KOPT-K1 (cell line): ENCODE measurements around the gene AXL.
"Not testable (repeated sequence)": the region's sequence is repeated elsewhere in the genome, so short reads cannot be mapped to it uniquely, and the experiment has no call there.

Experiments used
- H3K27ac ChIP-seq: fragments of 200-600 bp; sonication (generic); 2 replicates; pipeline ENCODE4 v1.5.1; 2016; ENCODE audit warnings: antibody characterized with exemption, mild to moderate bottlenecking, low read depth, low read length; ENCODE audit not compliant: poor library complexity, severe bottlenecking
- H3K36me3 ChIP-seq: fragments of 200-600 bp; sonication (generic); 2 replicates; pipeline ENCODE4 v1.5.1; 2017; ENCODE audit warnings: antibody characterized with exemption, mild to moderate bottlenecking, low read length, moderate library complexity; ENCODE audit not compliant: insufficient read depth
- H3K9me3 ChIP-seq: fragments of 200-600 bp; sonication (generic); 2 replicates; pipeline ENCODE4 v1.5.1; 2017; ENCODE audit warnings: antibody characterized with exemption, low read length, mild to moderate bottlenecking; ENCODE audit not compliant: insufficient read depth, poor library complexity, severe bottlenecking

AXL gene

GRCh38 chr19:41195675-41196497 is 23.1 kb upstream of the AXL start:
- Histone ChIP-seq H3K9me3 (no peaks in the 10 kb centered on the region), H3K36me3 (no peaks in the 10 kb centered on the region), H3K27ac (no peak overlapping the region)

GRCh38 chr19:41198559-41198958 is 20.5 kb upstream of the AXL start:
- H3K36me3 ChIP-seq, result no peaks in the 10 kb centered on the region
- no peak overlapping the region for H3K27ac ChIP-seq
- no peaks in the 10 kb centered on the region for H3K9me3 ChIP-seq

GRCh38 chr19:41203371-41203770 is 15.7 kb upstream of the AXL start:
- H3K36me3 ChIP-seq, result no peaks in the 10 kb centered on the region
- no peaks in the 10 kb centered on the region for H3K9me3 ChIP-seq
- H3K27ac ChIP-seq, result no peak overlapping the region

- not testable (repeated sequence) for H3K27ac ChIP-seq, H3K36me3 ChIP-seq, H3K9me3 ChIP-seq
These were observed 14.7 kb upstream of the AXL start for GRCh38 chr19:41204338-41204737.

GRCh38 chr19:41205995-41206394 is 13.0 kb upstream of the AXL start:
- H3K36me3 ChIP-seq, result no peaks in the 10 kb centered on the region
- no peak overlapping the region for H3K27ac ChIP-seq
- H3K9me3 ChIP-seq, result no peaks in the 10 kb centered on the region

- H3K9me3 ChIP-seq, result no peaks in the 10 kb centered on the region
- H3K27ac ChIP-seq, result no peak overlapping the region
- H3K36me3 ChIP-seq, result no peaks in the 10 kb centered on the region
These were observed 12.6 kb upstream of the AXL start for GRCh38 chr19:41206456-41206855.

- Histone ChIP-seq H3K9me3 (no peaks in the 10 kb centered on the region), H3K36me3 (no peaks in the 10 kb centered on the region), H3K27ac (no peak overlapping the region)
These were observed 11.9 kb upstream of the AXL start for GRCh38 chr19:41206926-41207750.

GRCh38 chr19:41214161-41214560 is 4.9 kb upstream of the AXL start:
- Histone ChIP-seq H3K9me3 (no peaks in the 10 kb centered on the region), H3K36me3 (no peaks in the 10 kb centered on the region), H3K27ac (no peak overlapping the region)

- H3K36me3 ChIP-seq, result no peaks in the 10 kb centered on the region
These were observed 1.3 kb upstream of the AXL start for GRCh38 chr19:41217741-41218140.

GRCh38 chr19:41218249-41218614 is 791 bp upstream of the AXL start:
- H3K27ac ChIP-seq, result no peak overlapping the region
- H3K36me3 ChIP-seq, result no peaks in the 10 kb centered on the region
- H3K9me3 ChIP-seq, result no peaks in the 10 kb centered on the region

More at GRCh38 chr19:41217741-41218140, 1.3 kb upstream of the AXL start:
- H3K9me3 ChIP-seq, result no peaks in the 10 kb centered on the region
- H3K27ac ChIP-seq, result no peak overlapping the region

GRCh38 chr19:41219924-41220567 is 1.0 kb downstream of the AXL start:
- H3K27ac ChIP-seq, result no peak overlapping the region

GRCh38 chr19:41220811-41221210 is 1.8 kb downstream of the AXL start:
- Histone ChIP-seq H3K36me3 (no peaks in the 10 kb centered on the region), H3K9me3 (no peaks in the 10 kb centered on the region), H3K27ac (no peak overlapping the region)

More at GRCh38 chr19:41219924-41220567, 1.0 kb downstream of the AXL start:
- Histone ChIP-seq H3K36me3 (no peaks in the 10 kb centered on the region), H3K9me3 (no peaks in the 10 kb centered on the region)

- Histone ChIP-seq H3K9me3 (no peaks in the 10 kb centered on the region), H3K36me3 (no peaks in the 10 kb centered on the region), H3K27ac (no peak overlapping the region)
These were observed 2.6 kb downstream of the AXL start for GRCh38 chr19:41221514-41222205.

GRCh38 chr19:41222240-41222639 is 3.2 kb downstream of the AXL start:
- H3K27ac ChIP-seq, result no peak overlapping the region
- no peaks in the 10 kb centered on the region for H3K9me3 ChIP-seq
- H3K36me3 ChIP-seq, result no peaks in the 10 kb centered on the region
